CD14-positive monocyte (primary cell): ENCODE data around the gene NTPCR. TPM values are rescaled to one million over a fixed set of nuclear protein-coding genes. Genes with fewer than 3 reads are reported as not detected.

Experiments used
- DNase-seq, 3 donors: peaks; one replicate each; pipeline ENCODE4 v3.0.0-alpha.2; 2011 to 2022
- H2AFZ ChIP-seq: 2 replicates; pipeline ENCODE4 v1.6.0; 2012; ENCODE audit warnings: mild to moderate bottlenecking, low read depth, low read length, inconsistent platforms; ENCODE audit not compliant: insufficient read depth, poor library complexity, severe bottlenecking
- H3K27ac ChIP-seq, 2 donors: 1 replicate in 1 of 2; 2 replicates in 1 of 2; pipeline ENCODE4 v1.5.1; 2012 to 2013; ENCODE audit warnings: low read length in 2 of 2, control low read depth in 1 of 2, inconsistent platforms in 1 of 2, low read depth in 1 of 2, mild to moderate bottlenecking in 1 of 2
- H3K27me3 ChIP-seq, 2 donors: one replicate each; pipeline versions ENCODE4 v1.6.0 to v1.6.1; 2011 to 2013; ENCODE audit warnings: low read length in 2 of 2; ENCODE audit not compliant: control insufficient read depth in 2 of 2, insufficient read depth in 2 of 2
- H3K36me3 ChIP-seq, 2 donors: replicated peaks in 1 of 2; 1 replicate in 1 of 2; 2 replicates in 1 of 2; pipeline versions ENCODE4 v1.5.1 to v1.6.1; 2012 to 2013; ENCODE audit warnings: low read length in 2 of 2, control low read depth in 1 of 2, inconsistent platforms in 1 of 2, mild to moderate bottlenecking in 1 of 2; ENCODE audit not compliant: insufficient read depth in 2 of 2, control insufficient read depth in 1 of 2
- H3K4me1 ChIP-seq, 2 donors: 1 replicate in 1 of 2; 2 replicates in 1 of 2; pipeline versions ENCODE4 v1.5.1 to v1.6.1; 2012 to 2013; ENCODE audit warnings: low read length in 2 of 2, control low read depth in 1 of 2, inconsistent platforms in 1 of 2, mild to moderate bottlenecking in 1 of 2, moderate library complexity in 1 of 2; ENCODE audit not compliant: insufficient read depth in 2 of 2, control insufficient read depth in 1 of 2
- H3K4me2 ChIP-seq: replicated peaks from 2 replicates; pipeline ENCODE3; 2012; ENCODE audit warnings: low read length, moderate library complexity, mild to moderate bottlenecking; ENCODE audit not compliant: poor library complexity, severe bottlenecking; ENCODE audit errors: extremely low read depth
- H3K4me3 ChIP-seq, 3 experiments: fragments of 200-600 bp in 1 of 3; sonication (generic) in 1 of 3; replicated peaks in 1 of 3; 1 replicate in 2 of 3; 2 replicates in 1 of 3; pipeline ENCODE4 v1.5.1; 2011 to 2013; ENCODE audit warnings: low read length in 3 of 3, mild to moderate bottlenecking in 3 of 3, control low read depth in 2 of 3, low read depth in 2 of 3, inconsistent platforms in 1 of 3, moderate library complexity in 1 of 3
- H3K79me2 ChIP-seq: 2 replicates; pipeline ENCODE4 v1.6.0; 2012; ENCODE audit warnings: mild to moderate bottlenecking, control low read depth, inconsistent platforms, low read length, moderate library complexity; ENCODE audit not compliant: insufficient read depth
- H3K9ac ChIP-seq: 2 replicates; pipeline ENCODE4 v1.6.0; 2017; ENCODE audit warnings: low read length, mild to moderate bottlenecking; ENCODE audit not compliant: insufficient read depth, poor library complexity, severe bottlenecking
- H3K9me3 ChIP-seq, 2 donors: replicated peaks in 1 of 2; 1 replicate in 1 of 2; 2 replicates in 1 of 2; pipeline versions ENCODE4 v1.5.1 to v1.6.1; 2012 to 2013; ENCODE audit warnings: low read length in 2 of 2, control low read depth in 1 of 2; ENCODE audit not compliant: control insufficient read depth in 1 of 2, insufficient read depth in 1 of 2
- H4K20me1 ChIP-seq: 2 replicates; pipeline ENCODE4 v1.6.0; 2012; ENCODE audit warnings: mild to moderate bottlenecking, low read length, control low read depth, moderate library complexity; ENCODE audit not compliant: insufficient read depth
- H3K27ac Mint-ChIP-seq, 7 donors: one replicate each; pipeline ENCODE4 v1.8.0; 2020; ENCODE audit warnings: mild to moderate bottlenecking in 7 of 7, mixed read lengths in 7 of 7, moderate library complexity in 6 of 7, inconsistent platforms in 2 of 7
- H3K27me3 Mint-ChIP-seq, 3 donors: one replicate each; pipeline ENCODE4 v1.8.0; 2021 to 2022; ENCODE audit warnings: low read depth in 3 of 3, mild to moderate bottlenecking in 3 of 3, mixed read lengths in 3 of 3, moderate library complexity in 3 of 3, inconsistent platforms in 1 of 3
- H3K36me3 Mint-ChIP-seq, 2 donors: one replicate each; pipeline ENCODE4 v1.8.0; 2020; ENCODE audit warnings: mixed read lengths in 2 of 2, inconsistent platforms in 1 of 2, mild to moderate bottlenecking in 1 of 2
- H3K4me1 Mint-ChIP-seq: one replicate; pipeline ENCODE4 v1.8.0; 2020; ENCODE audit warnings: mild to moderate bottlenecking, mixed read lengths
- H3K4me3 Mint-ChIP-seq, 2 donors: one replicate each; pipeline ENCODE4 v1.8.0; 2020; ENCODE audit warnings: mild to moderate bottlenecking in 2 of 2, mixed read lengths in 2 of 2, moderate library complexity in 1 of 2
- H3K9me3 Mint-ChIP-seq, 7 donors: one replicate each; pipeline ENCODE4 v1.8.0; 2020 to 2022; ENCODE audit warnings: mixed read lengths in 7 of 7, mild to moderate bottlenecking in 6 of 7, moderate library complexity in 6 of 7, inconsistent platforms in 2 of 7
- CTCF ChIP-seq: fragments of 200-600 bp; IDR thresholded peaks from one replicate; pipeline ENCODE4 v1.8.0; 2022; ENCODE audit warnings: antibody characterized with exemption, mild to moderate bottlenecking
- WGBS: methylation state at CpG from one replicate; pipeline ENCODE4 v1.1.5; 2013; ENCODE audit warnings: missing lambda C conversion rate; ENCODE audit not compliant: insufficient coverage; 5-methylcytosine and 5-hydroxymethylcytosine counted together
- intact Hi-C, 2 donors: fragments of 100-400 bp; cut with micrococcal nuclease; formaldehyde crosslinking; loops; one replicate each; pipeline versions ENCODE4 v1.15.0 to v1.15.1; 2023
- polyA plus RNA-seq, 3 donors: library from polyadenylated mRNA; depleted of rRNA in 1 of 3; unstranded in 2 of 3; stranded (reverse) in 1 of 3; fragments of 300-500 nt in 2 of 3; fragments of >200 nt in 1 of 3; fragmentation: Illumina TruSeq in 2 of 3; gene quantifications; 1 replicate in 2 of 3; 2 replicates in 1 of 3; pipeline ENCODE4 v1.2.3, GENCODE V29; 2012 to 2021

The NTPCR gene
- polyA plus RNA-seq, 3 donors: 8.6 to 42.0 (median 31.7) TPM

GRCh38 chr1:233025157-233025556, 74.7 kb downstream of the NTPCR start:
- peaks cover 21% of the 10 kb centered on the region for H3K4me1 Mint-ChIP-seq
- no peaks in the 10 kb centered on the region for H3K79me2 ChIP-seq
- no peak overlapping the region for H3K4me2 ChIP-seq
- H3K36me3 Mint-ChIP-seq: peaks cover 0 to 2% of the 10 kb centered on the region in 2 donors
- H3K4me3 ChIP-seq: no peak overlapping the region
- no peak overlapping the region for H3K4me3 Mint-ChIP-seq
- H3K27ac Mint-ChIP-seq: no peak overlapping the region
- H3K27me3 ChIP-seq: no peaks in the 10 kb centered on the region
- H3K36me3 ChIP-seq: no peaks in the 10 kb centered on the region
- H3K9me3 ChIP-seq: no peaks in the 10 kb centered on the region
- H3K9me3 Mint-ChIP-seq: no peaks in the 10 kb centered on the region
- peaks cover 7% of the 10 kb centered on the region in 2 donors for H3K4me1 ChIP-seq
- peak; percentile 16 for TF ChIP-seq CTCF
- DNase-seq: no peak
- intact Hi-C loops: no loop called here
- WGBS: 76% methylated on average over 10 of the region's 12 CpGs
- H3K27me3 Mint-ChIP-seq: peaks cover 0 to 2% (median 0%) of the 10 kb centered on the region in 3 donors
- H3K9ac ChIP-seq: no peak overlapping the region
- H2AFZ ChIP-seq: no peak overlapping the region
- H4K20me1 ChIP-seq: no peaks in the 10 kb centered on the region
- H3K27ac ChIP-seq: no peak overlapping the region

GRCh38 chr1:233025567-233025966, 75.2 kb downstream of the NTPCR start:
- intact Hi-C loops: no loop called here
- Histone ChIP-seq H3K4me1 (peaks cover 3% of the 10 kb centered on the region in 2 donors), H4K20me1 (no peaks in the 10 kb centered on the region), H3K27me3 (no peaks in the 10 kb centered on the region), H3K36me3 (no peaks in the 10 kb centered on the region), H3K27ac (no peak overlapping the region), H3K4me3 (no peak overlapping the region), H3K79me2 (no peaks in the 10 kb centered on the region), H3K9ac (no peak overlapping the region), H3K9me3 (no peaks in the 10 kb centered on the region), H2AFZ (no peak overlapping the region), H3K4me2 (no peak overlapping the region)
- DNase-seq: no peak
- Mint-ChIP-seq H3K4me3 (no peak overlapping the region), H3K27ac (no peak overlapping the region), H3K9me3 (no peaks in the 10 kb centered on the region), H3K36me3 (peaks cover 0 to 2% of the 10 kb centered on the region in 2 donors), H3K27me3 (peaks cover 0 to 2% (median 0%) of the 10 kb centered on the region in 3 donors), H3K4me1 (peaks cover 17% of the 10 kb centered on the region)
- TF ChIP-seq CTCF: no peak
- WGBS: no CpG with 5 or more reads among the region's 2 CpGs
